ENCODE results near the gene AGO3. TPM values are rescaled to one million over a fixed set of nuclear protein-coding genes. Genes with fewer than 3 reads are reported as not detected.

The AGO3 gene
- total and polyA plus RNA-seq, 2 donors (not counting 3 experiments of a cell fraction or from before 2014, with no cell fraction given): 10.4 to 21.1 TPM

DNA sequence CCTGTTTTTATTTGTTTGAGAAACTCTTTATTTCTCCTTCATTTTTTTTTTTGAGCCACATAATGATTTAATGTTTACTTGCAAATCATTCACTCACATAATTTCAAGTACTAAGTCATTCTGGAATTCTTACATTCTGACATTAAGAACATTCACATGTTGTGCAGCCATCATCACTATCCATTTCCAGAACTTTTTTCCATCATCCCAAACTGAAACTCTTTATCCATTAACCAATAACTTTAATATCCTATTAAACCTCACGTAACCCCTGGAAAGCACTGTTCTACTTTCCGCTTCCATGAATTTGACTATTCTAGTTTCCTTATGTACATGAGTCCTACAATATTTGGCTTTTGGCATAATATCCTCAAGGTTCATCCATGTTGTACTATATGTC lies 100.5 kb downstream of the AGO3 start:
- ChIA-PET CTCF (interaction anchor here (1.2 kb wide), 2 partner anchors 11 to 12 kb away, joined by 3 to 4 read pairs; no protein-coding TSS in a partner anchor), POLR2A (no interaction called here)
- H2AFZ ChIP-seq (ENCODE audit: low read depth, low read length): no peak overlapping the region
- H3K36me3 ChIP-seq (ENCODE audit: control insufficient read depth in 2 of 2, extremely low read depth in 1 of 2, insufficient read depth in 2 of 2, low read length in 2 of 2): peaks cover 2 to 7% of the 10 kb centered on the region in 2 experiments
- H3K27ac ChIP-seq (ENCODE audit: insufficient read depth, low read depth, low read length): no peak overlapping the region
- no peaks in the 10 kb centered on the region for H3K27me3 ChIP-seq (ENCODE audit: control insufficient read depth in 2 of 2, insufficient read depth in 2 of 2, low read length in 2 of 2)
- no TSS peak for BruUV-seq (replicated peaks)
- no peaks in the 10 kb centered on the region for H3K4me1 ChIP-seq (ENCODE audit: control insufficient read depth, extremely low read depth, insufficient read depth, low read length)
- dilution Hi-C loops (cut with MboI; ENCODE audit: extremely low pct_ligation_motif_present, low sequenced_read_pairs) (no loop called here), intact Hi-C loops (cut with micrococcal nuclease) (no loop called here)
- H3K9me3 ChIP-seq (replicated peaks; ENCODE audit: control insufficient read depth, insufficient read depth, low read length): no peaks in the 10 kb centered on the region
- H3K79me2 ChIP-seq (ENCODE audit: control insufficient read depth, insufficient read depth, low read length): no peaks in the 10 kb centered on the region
- no peak overlapping the region for H3K4me3 ChIP-seq (replicated peaks in 1 of 3; ENCODE audit: insufficient read depth in 1 of 3, low read depth in 1 of 3, low read length in 3 of 3)
- FAIRE-seq (no peak), DNase-seq (ENCODE audit: low read depth, low spot score) (no peak)
- H4K20me1 ChIP-seq (replicated peaks; ENCODE audit: control insufficient read depth, extremely low read depth, insufficient read depth, low read length): no peaks in the 10 kb centered on the region
- no peak overlapping the region for H3K4me2 ChIP-seq (ENCODE audit: insufficient read depth, low read length)
- TF ChIP-seq JUN (IDR thresholded peaks at IDR 0.05; ENCODE audit: borderline replicate concordance, insufficient read depth, insufficient read length, low read depth) (no peak), MYC (IDR thresholded peaks at IDR 0.05; ENCODE audit: low read depth, low read length) (no peak), EZH2 (IDR thresholded peaks at IDR 0.05; ENCODE audit: borderline replicate concordance, low read depth, low read length, severe bottlenecking) (no peak), FOS (IDR thresholded peaks at IDR 0.05; ENCODE audit: borderline replicate concordance, insufficient read depth, low read length) (no peak), POLR2AphosphoS5 (IDR thresholded peaks at IDR 0.05; ENCODE audit: insufficient read depth, low read depth, low read length) (no peak), POLR2A (IDR thresholded peaks at IDR 0.05; ENCODE audit: low read depth, low read length) (no peak), GATA2 (IDR thresholded peaks at IDR 0.05; ENCODE audit: insufficient read depth, insufficient read length, low read depth, low read length) (no peak)
- TF ChIP-seq, protein P1, sequence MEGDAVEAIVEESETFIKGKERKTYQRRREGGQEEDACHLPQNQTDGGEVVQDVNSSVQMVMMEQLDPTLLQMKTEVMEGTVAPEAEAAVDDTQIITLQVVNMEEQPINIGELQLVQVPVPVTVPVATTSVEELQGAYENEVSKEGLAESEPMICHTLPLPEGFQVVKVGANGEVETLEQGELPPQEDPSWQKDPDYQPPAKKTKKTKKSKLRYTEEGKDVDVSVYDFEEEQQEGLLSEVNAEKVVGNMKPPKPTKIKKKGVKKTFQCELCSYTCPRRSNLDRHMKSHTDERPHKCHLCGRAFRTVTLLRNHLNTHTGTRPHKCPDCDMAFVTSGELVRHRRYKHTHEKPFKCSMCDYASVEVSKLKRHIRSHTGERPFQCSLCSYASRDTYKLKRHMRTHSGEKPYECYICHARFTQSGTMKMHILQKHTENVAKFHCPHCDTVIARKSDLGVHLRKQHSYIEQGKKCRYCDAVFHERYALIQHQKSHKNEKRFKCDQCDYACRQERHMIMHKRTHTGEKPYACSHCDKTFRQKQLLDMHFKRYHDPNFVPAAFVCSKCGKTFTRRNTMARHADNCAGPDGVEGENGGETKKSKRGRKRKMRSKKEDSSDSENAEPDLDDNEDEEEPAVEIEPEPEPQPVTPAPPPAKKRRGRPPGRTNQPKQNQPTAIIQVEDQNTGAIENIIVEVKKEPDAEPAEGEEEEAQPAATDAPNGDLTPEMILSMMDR (IDR thresholded peaks at IDR 0.05; ENCODE audit: extremely low read depth in 1 of 2, insufficient read depth in 1 of 2, low read depth in 1 of 2, low read length in 2 of 2): no peak
- TF ChIP-seq, protein P2, sequence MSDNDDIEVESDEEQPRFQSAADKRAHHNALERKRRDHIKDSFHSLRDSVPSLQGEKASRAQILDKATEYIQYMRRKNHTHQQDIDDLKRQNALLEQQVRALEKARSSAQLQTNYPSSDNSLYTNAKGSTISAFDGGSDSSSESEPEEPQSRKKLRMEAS (IDR thresholded peaks at IDR 0.05; ENCODE audit: insufficient read depth, insufficient read length): no peak
- no peak overlapping the region for H3K9ac ChIP-seq (replicated peaks; ENCODE audit: extremely low read depth, insufficient read depth, low read length)
- H3K9me1 ChIP-seq (replicated peaks; ENCODE audit: control insufficient read depth, extremely low read depth, insufficient read depth, low read length): no peaks in the 10 kb centered on the region

Measured in endothelial cell of umbilical vein (primary cell).